ENCODE measurements around the gene GALR2.

- no peak for TF ChIP-seq CTCF (IDR thresholded peaks at IDR 0.05)
- TF ChIP-seq POLR2AphosphoS5 (IDR thresholded peaks at IDR 0.05): no peak
These were observed 28.5 kb upstream of the GALR2 start for GRCh38 chr17:76046064-76046463.
